Stimulated activated CD4-positive, alpha-beta T cell treated with anti-CD3 and anti-CD28 coated beads, Interleukin-1b, Interleukin-23, amount 100 ng/mL, for 24 hours (primary cell): ENCODE measurements around the gene TMOD1.

ENCODE experiments used
- DNase-seq, 4 experiments: peaks; one replicate each; pipeline ENCODE4 v3.0.0-alpha.2; 2020; ENCODE audit warnings: low read depth in 4 of 4, low spot score in 1 of 4

Gene TMOD1

DNA sequence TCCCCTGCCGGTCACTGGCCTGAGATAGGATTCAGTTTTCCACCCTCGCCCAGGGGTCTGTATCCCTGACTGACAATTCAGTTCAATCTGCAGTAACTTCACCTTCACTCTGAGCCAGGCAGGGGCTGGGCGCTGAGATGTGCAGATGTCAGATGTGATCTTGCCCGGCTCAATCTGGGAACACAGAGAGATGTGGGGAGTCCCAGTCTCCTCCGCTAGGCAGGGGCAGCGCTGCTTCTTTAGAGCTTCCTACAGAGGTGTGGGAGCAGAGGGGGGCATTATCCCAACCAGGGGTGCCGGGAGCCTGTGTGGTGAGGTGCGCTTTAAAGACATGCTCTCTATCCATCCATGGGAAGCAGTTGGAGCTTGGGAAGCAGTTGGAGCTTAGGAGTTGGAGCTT is 14.6 kb downstream of the TMOD1 start:
- DNase-seq: no peak

DNA sequence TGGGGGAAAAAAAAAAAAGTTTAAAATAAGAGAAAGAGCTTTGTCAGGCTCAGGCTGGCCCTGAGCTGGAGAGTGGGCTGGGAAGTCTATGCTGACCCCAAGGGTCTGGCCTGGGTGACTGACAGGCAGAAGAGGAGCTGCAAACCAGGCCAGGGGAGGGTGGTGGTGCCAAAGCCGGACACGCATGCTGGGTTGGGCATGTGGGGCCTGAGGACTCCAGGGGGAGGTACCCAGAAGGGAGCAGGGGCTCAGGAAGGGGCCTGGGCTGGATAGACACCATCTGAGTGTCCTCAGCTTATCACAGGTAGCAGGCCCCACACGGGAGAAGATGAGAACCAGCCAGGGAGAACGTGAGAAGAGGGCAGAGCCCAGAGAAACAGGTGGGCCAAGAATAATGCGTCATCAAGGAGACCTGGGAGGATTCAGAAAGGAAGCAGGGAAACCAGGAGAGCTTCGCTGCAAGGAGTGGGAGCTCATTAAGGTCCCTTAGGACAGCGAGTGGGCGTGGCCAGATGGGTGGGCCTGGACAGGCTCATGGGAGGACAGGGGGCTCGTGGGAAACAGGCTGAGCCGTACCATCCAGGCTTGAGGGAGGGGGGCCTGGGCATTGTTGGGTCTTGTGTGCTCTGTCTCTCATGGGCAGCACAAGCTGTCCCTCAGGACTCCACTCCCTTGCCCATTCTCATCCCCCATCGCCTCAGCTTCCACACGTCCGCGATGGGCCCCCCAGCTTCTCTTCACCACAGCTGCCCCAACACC is 16.0 kb downstream of the TMOD1 start:
- no peak for DNase-seq

DNA sequence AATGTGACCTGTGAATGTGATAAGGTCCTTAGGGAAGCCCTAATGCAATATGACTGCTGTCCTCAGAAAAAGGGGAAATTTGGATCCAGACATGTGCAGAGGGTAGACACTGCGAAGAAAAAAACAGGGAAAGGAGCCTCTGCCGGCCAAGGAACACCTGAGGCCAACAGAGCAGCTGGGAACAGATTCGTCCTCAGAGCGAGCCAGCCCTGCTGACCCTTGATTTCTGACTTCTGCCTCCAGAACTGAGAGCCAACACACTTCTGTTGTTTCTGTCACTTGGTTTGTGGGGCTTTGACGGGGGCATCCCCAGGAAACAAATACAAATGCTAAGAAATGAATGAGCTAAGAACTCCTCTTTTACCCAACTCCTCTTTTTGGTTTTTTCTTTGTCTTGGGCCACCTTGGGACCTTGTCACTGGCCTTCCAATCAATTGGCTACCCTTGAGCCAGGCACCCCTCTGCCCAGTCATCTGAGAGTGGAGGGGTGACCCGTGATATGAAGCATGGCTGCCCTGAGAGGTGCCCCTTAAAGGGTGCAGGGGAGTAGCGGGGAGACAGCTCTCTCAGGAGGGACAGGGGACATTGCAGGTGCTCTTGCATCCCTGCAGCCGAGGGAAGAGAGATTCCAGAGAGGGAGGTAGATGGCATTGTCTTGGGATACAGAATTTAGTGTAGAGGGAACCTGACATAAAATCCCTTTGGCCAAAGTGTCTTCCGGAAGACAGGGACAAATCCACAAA is 16.9 kb downstream of the TMOD1 start:
- no peak for DNase-seq

DNA sequence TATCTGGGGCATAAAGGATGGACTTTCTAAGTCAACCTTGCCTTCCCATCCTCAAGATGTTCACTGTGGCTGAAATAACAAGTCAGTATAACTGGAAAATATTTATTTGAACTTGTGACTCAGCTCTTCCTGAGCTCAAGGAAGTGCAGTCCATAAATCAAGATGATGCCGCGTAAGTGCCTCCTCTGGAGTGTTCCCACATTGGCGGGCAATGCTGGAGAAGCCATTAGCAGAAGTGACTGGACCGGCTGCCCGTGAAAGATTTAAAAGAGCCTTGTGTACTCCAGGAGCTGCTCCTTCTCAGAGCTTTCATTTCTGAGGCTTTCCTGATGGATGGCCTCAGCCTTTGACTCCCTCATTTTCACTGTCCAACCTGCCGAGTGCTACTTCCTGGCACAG is 17.4 kb downstream of the TMOD1 start:
- no peak for DNase-seq

DNA sequence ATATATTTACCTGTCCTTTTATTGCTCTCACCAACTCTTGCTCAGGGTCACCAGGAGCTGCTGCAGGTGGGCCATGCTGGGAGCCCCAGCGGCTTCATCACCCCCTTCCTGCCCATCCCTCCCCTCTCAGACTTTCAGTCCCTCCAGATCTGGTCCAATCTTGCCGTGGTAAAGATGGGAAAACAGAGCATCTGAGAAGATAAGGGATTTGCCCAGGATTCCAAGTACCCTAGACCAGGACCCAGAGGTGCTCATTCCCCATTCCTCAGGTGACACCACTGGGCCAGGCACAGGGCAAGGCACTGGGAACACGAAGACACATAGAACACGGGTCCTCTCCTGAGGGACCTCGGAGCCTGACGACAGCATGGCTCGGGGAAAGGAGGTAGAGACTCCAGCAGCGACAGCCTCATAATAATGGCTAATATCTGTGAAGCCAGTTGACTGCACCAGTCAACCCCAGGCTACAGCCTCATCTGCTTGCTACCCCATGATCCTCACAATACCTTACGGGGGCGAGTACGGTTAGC is 18.0 kb downstream of the TMOD1 start:
- DNase-seq: no peak

DNA sequence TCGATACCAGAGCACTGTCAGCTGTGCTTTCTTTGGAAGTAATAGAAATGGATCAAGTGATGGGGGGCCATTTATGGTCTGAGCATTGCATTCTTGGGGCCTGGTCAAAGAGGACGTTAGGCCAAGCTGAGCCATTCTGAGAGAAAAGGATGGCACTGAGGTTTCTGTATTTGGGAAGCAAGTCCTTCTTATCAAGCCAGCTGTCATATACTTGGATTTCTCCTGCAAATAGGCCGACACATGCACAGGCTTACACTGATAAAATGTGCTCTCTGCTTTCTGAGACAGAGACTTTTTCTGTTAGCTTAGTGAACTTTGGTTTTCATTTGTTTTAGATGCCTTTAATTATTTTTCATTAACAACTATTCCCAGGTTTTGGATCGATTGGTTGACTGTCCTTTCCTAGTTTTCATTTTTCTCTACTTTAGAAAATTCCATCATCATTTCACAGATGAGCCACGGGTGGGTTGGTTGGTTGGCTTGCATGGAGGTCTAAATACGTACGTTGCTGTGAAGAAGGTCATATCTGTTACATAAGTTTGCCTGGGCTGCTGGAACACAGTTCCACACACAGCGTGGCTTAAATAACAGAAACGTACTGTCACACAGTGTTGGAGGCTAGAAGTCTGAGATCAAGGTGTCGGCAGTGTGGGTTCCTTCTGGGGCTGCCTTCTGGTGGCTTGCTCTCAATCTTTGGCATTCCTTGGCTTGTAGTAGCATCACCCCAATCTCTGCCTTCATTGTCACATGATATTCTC is 20.3 kb downstream of the TMOD1 start:
- DNase-seq: no peak

DNA sequence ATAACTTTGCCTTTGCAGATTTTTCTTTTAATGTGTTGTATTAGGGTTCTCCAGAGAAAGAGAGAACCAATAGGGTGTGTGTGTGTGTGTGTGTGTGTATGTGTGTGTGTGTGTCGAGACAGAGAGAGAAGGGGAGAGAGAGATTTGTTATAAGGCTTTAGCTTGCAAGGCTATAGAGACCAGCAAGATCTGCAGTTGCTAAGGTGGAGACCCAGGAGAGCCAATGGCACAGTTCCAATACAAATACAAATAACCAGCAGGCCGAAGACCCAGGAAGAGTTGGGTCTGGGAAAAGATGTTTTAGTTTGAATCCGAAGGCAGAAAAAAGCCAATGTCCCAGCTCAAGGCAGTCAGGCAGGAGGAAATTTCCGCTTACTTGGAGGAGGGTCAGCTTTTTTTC is 23.0 kb downstream of the TMOD1 start:
- DNase-seq: no peak

DNA sequence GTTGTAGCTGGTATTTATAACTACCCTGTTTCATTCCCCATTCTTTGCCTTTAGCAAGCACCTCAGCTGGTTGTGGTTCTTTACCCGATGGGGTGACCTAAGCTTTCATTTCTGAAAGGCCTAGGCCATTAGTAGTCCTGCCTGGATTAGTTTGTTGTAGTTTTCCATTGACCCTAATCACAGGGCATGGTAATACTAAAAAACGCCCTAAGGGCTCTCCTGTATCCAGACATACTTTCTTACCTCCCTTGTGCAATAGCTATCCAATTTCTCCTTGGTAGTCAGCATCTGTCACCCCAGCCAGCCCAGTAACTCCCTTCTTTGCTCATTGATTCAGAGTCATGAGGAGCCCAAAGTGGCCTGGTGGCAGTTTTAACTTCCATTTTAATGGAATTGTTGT is 24.0 kb downstream of the TMOD1 start:
- DNase-seq: no peak

DNA sequence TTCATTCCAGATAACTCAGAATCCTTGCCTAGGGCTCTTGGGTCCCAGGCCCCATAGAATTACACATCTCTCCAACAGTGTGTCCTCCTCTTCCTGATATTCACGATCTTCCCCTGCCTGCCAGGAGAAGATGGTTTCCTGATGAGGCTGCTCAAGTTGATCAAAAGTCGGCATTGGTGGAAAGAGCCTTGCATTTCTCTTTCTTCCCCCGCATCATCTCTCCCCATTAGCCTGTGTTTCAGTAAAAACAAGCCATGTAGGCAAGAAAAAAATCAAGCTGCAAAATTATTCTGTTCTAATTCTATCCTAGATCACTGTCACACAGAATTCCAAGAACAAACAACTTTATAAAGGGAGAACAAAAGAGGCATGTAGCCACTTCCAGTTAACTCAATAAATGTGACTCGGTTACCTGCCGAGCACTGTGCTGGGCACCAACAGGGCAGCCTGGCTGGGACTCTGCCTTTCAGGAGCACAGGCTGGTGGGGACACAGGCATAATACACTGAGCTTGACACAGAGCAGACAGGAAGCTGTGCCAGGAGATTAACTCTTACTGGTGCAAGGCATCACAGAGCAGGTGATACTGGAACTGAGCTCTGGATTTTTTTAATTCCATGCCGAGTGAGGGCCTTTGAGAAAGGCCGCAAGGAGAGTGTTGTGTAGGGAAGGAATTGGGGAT is 25.6 kb downstream of the TMOD1 start:
- DNase-seq: no peak

DNA sequence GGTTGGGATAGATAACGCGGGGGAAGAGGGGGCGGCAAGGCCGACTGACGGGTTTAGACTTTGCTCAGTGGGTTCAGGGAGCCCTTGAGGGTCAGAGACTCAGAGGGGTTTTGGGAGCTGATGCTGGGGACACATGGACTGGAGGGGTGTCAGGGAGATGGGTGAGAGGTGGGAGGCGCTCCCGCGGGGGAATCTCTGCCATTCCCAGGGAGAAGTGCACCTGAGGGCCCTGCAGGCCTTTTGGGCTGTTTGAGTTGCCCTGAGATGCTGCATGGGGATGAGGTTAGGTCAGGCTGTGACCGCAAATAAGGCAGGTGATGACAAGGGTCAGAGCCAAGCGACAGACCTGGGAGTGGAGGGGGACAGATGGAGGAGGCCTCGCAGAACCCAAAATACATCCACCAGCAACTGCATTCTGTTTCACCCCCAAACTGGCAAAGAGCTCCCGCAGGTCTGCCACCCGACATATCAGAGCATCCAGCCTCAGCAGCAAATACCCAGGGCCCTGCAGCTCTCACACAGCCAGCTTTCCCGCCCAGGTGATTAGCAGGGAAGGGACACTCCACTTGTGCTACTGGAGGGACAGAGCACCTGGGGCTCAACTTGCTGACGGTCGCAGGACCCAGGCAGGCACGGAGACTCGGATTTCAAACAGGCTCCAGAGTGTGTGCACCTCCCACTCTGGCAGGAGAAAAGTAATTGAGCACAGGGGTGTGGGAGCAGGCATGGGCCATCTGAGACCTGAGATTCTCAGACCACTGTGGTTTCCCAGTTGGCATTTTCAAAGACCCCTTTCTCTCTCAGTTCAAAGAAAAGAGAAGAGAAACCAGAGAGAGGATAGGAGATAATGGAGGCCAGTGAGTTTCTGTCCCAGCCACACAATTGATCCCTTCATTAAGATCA is 26.4 kb downstream of the TMOD1 start:
- DNase-seq: no peak

DNA sequence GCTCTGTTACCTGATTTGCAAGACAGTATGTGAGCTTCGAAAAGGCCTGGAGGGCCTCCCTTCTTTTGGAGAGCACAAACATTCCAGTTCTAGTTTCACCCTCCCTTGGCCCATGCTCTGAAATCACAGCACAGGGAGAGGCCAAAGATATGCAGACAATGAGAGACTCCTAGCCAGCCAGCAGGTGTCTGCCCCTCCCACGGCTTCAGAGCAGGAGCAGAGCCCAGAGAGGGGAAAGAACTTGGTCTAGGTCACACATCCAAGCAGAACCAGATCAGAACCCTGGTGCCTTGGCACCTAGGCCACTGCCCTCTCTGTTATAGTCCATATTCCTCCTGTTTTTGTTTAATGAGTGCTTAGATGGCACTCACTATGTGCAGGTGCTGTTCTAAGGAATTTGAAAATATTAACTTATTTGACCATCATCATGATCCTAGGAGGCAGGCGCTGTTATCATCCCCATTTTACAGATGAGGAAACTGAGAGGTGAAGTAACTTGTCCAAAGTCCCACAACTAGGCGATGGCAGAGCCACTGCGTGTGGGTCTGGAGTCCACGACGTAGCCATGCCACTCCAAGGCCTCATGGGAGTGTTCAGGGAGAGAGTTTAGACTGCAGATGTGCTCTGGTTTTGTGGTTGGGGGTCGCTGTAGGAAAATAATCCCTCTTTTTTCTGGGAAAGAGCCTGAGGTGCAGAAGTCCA is 27.2 kb downstream of the TMOD1 start:
- no peak for DNase-seq

DNA sequence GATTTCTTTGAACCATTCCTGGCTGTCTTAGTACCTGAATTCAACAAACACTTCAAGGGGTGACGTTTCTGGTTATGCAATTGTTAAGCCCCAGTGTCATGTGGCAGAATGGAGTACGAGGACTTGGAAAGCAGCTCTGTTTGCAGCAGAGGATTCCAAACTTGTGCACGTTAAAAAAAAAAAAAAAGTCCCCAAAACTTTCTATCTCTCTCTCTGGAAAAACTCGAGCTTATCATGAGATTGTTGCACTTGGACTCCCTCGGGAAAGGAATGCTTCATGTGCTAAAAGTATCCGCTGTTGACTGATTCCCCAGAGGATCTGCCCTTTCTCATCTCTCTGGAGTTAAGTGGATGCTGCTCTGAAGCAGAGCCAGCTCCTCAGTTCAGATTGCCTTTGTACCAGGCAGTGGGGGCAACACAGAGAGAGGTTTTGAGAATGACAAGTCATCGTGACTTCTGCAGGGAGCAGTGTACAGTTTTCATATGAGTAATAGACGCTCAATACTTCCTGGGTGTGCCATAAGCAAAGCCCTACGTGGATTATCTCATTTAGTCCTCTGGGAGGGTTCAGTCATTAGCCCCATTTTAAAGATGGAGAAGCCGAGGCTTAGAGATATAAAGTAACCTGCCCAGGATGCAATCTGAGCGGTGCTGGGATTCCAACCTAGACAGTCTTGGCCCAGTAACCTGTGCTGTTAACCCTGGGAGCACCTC is 28.1 kb downstream of the TMOD1 start:
- no peak for DNase-seq

DNA sequence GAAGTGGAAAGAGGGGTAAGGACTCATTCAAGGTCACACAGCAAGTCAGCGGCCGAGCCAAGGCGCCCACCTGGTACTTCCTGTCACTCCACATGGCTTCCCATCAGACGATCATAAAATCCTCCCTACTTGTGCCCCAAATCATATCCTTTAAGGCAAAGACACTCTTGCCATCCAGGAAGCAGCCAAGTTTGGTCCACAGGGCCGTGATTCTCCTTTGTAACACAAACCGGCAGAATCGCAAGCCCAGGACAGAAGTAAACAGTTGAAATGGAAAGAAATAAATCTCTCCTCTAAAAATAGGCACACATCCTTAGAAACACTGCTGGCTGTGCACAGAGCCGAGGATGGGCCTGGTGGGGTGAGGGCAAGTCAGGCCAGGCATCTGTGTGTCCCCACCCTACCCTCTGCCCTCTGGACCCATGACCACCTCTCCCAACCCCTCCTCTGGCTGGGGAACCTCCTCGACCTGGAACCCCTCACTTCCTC is 30.5 kb downstream of the TMOD1 start:
- no peak for DNase-seq

DNA sequence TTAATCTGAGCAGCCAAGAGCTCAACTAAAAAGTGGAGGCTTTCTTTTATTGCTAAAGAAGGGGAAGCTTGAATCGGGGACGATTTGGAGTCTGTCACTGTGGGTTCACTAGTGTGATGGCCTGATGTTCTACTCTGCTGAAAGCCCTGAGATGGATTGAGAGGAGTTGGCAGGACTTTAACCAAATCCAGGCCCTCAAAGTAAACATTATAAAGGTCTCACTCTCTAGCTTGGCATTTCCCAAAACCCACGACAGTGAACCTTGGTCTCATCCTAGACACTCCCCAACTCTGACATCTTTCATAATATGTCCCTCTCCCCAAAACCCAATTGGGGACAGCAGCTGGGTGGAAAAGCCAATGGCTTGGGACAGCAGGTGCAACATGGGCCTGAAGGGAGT is 32.7 kb downstream of the TMOD1 start:
- DNase-seq: no peak

DNA sequence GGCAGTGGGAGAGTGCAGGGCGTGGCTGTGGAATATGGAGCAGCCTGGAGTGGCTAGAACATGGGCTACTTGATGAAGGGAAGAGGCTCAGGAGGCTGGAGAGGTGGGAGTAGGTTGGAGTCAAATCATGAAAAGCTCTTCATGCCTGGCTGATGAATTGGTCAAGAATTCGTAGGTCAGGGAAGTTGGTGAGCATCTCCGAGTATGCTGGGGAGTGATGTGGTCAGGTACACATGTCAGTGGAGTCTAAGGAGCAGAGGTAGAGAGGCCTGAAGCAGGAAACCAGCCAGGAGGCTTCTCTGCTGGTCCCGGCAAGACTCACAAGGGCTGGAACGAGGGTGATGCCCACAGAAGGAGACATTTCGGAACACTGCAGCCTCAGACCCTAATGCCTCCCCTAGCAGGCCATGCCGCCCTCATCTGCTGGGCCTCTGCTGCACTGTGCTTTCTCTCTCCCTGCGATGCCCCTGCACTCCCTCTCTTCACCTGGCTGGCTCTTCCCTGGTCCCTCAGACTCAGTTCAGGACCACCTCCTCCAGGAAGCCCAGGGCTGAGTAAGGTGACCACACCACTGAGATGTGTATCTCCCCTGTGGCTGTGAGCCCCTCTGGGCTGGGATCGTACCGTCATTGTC is 33.6 kb downstream of the TMOD1 start:
- DNase-seq: no peak

DNA sequence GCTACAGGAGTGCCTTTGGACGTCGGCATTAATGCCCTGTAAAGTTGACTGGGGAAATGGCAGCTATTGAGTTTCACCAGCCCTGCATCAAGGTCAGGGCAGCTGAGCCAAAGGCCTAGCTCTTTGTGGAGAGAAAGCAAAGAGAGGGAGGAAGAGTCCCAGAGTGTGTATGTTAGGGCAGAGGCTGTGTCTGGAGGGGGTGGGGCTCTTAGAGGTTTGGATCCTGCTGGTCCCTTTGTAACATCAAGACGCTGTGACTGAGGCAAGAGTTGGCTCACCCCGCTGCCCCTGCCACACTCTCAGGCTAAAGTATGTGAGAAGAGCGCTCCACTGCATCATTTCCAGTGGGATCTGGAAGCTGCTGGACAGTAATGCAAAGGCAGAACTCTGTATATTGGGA is 34.3 kb downstream of the TMOD1 start:
- no peak for DNase-seq

DNA sequence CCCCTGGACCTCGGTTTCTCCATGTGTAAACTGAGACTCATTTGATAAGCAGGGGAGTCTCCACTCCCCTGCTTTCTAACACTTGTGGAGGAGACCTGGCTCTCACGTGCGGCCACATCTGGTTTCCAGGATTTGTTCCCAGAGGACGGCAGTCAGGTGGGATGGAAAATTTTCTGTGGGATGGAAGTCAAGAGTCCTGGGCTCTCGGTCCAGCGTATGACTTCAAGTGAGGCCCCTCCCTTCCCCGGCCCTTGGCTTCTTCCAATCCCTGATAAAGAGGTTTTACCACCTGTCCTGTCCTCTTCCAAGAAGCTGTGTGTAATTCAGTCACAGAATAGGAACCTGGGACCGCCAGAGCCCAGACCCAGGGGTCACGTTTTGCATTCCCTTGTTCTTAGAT is 35.0 kb downstream of the TMOD1 start:
- DNase-seq: no peak

DNA sequence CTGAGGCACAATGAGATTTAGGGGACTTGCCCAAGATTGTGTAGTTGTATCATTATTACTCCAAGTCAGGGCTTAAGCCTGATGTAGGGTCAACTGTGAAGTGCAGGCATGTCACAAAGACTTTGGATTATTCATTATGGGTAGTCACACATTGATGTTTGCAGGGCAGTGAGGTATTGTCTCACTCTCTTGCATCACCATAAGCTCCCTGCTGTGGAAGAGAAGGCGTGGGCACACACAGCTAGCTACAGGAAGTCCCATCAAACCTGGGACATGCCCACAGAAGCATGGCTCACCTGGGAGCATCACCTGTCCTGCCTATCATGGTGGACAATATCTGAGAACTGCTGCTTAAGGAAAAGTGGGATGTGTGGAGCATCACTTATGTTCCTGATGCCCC is 42.1 kb downstream of the TMOD1 start:
- no peak for DNase-seq
